Measurements from ENCODE around the gene ANKRD28.

DNA sequence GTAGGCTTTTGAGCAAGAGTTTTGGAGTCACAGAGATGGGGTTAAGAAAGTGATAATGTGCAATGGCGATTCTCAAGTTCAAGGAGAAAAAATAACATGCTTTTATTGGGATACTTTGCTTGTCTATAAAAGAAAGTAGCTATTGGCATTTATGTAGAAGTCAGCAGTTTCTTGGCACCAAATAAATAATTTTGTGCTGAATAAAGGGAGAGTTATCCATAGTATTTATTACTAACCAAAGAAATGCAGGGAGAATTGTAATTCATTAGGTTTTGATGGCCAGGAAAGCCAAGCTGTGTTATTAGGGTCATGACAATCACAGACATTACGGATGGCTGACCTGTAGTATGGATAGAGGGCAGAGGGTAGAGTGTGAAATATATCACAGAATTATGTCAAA, 163.1 kb downstream of the ANKRD28 start:
- TF ChIP-seq, protein P1, sequence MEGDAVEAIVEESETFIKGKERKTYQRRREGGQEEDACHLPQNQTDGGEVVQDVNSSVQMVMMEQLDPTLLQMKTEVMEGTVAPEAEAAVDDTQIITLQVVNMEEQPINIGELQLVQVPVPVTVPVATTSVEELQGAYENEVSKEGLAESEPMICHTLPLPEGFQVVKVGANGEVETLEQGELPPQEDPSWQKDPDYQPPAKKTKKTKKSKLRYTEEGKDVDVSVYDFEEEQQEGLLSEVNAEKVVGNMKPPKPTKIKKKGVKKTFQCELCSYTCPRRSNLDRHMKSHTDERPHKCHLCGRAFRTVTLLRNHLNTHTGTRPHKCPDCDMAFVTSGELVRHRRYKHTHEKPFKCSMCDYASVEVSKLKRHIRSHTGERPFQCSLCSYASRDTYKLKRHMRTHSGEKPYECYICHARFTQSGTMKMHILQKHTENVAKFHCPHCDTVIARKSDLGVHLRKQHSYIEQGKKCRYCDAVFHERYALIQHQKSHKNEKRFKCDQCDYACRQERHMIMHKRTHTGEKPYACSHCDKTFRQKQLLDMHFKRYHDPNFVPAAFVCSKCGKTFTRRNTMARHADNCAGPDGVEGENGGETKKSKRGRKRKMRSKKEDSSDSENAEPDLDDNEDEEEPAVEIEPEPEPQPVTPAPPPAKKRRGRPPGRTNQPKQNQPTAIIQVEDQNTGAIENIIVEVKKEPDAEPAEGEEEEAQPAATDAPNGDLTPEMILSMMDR (IDR thresholded peaks at IDR 0.05): no peak
- TF ChIP-seq POLR2A (IDR thresholded peaks at IDR 0.05): no peak
- TF ChIP-seq EP300 (IDR thresholded peaks at IDR 0.05): no peak
